ENCODE data around the gene BABAM2.

The BABAM2 gene

DNA sequence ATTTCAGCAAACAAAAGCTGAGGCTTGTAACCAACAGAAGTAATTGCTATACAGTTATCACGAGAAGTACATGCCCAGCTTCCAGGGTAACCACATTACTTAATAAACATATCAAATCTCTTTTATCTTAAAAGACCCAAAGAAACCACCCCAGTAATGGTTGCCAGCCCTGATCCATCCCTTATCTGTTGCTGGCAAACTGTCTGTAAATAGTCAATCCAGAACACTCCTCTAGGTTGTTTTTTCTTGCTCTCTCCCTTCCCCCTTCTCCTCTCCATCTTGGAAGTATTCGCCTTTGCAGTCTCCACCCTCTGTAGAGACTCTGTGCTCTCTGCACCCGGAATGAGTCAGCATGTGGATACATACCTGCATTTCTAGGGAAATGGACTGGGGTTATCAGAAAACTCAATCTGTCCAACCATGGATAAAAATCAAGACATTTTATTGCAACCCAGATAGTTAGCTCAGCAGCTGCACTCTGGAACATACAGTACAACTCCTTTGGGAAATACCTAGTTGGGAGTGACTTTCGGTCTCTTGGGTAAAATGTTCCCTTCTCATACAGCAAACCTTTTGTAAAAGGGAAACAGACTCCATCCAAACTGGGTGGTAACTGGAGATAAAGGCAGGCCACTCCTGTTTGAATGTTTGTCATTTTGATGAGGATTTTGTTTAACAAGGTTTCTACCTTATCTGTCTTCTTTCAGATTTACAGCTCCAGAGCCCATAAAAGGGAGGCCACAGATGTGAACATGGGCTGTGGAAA is 378.7 kb downstream of the BABAM2 start:
- Histone ChIP-seq H3K9ac (ENCODE audit: low read depth in 1 of 2, low read length in 2 of 2) (no peak overlapping the region), H3K4me1 (ENCODE audit: control insufficient read depth in 1 of 2, insufficient read depth in 2 of 2, low read length in 2 of 2) (peaks cover 18 to 40% of the 10 kb centered on the region in 2 donors), H3K4me3 (ENCODE audit: low read depth in 1 of 2, low read length in 2 of 2) (peak overlapping the region in 1 of 2 donors; percentile 48)

GRCh38 chr2:28270456-28271152 is 380.1 kb downstream of the BABAM2 start:
- H3K36me3 ChIP-seq (ENCODE audit: control insufficient read depth in 1 of 2, insufficient read depth in 2 of 2, low read length in 2 of 2): no peaks in the 10 kb centered on the region
- H3K9me3 ChIP-seq (ENCODE audit: control insufficient read depth in 1 of 2, low read length in 2 of 2): no peaks in the 10 kb centered on the region
- H3K9ac ChIP-seq (ENCODE audit: low read depth in 1 of 2, low read length in 2 of 2): no peak overlapping the region
- peaks cover 30 to 53% of the 10 kb centered on the region in 2 donors for H3K4me1 ChIP-seq (ENCODE audit: control insufficient read depth in 1 of 2, insufficient read depth in 2 of 2, low read length in 2 of 2)
- H3K4me3 ChIP-seq (ENCODE audit: low read depth in 1 of 2, low read length in 2 of 2): no peak overlapping the region
- no peak overlapping the region for H3K27ac ChIP-seq (ENCODE audit: low read depth, low read length)
- H3K27me3 ChIP-seq (ENCODE audit: control insufficient read depth in 1 of 2, insufficient read depth in 2 of 2, low read length in 2 of 2): no peaks in the 10 kb centered on the region

More for the DNA sequence above, 378.7 kb downstream of the BABAM2 start:
- H3K36me3 ChIP-seq (ENCODE audit: control insufficient read depth in 1 of 2, insufficient read depth in 2 of 2, low read length in 2 of 2): no peaks in the 10 kb centered on the region
- no peaks in the 10 kb centered on the region for H3K27me3 ChIP-seq (ENCODE audit: control insufficient read depth in 1 of 2, insufficient read depth in 2 of 2, low read length in 2 of 2)
- peak overlapping the region; percentile 22 for H3K27ac ChIP-seq (ENCODE audit: low read depth, low read length)
- H3K9me3 ChIP-seq (ENCODE audit: control insufficient read depth in 1 of 2, low read length in 2 of 2): no peaks in the 10 kb centered on the region

- H3K9me3 ChIP-seq (ENCODE audit: control insufficient read depth in 1 of 2, low read length in 2 of 2): no peaks in the 10 kb centered on the region
- no peak overlapping the region for H3K9ac ChIP-seq (ENCODE audit: low read depth in 1 of 2, low read length in 2 of 2)
- H3K36me3 ChIP-seq (ENCODE audit: control insufficient read depth in 1 of 2, insufficient read depth in 2 of 2, low read length in 2 of 2): no peaks in the 10 kb centered on the region
- no peaks in the 10 kb centered on the region for H3K27me3 ChIP-seq (ENCODE audit: control insufficient read depth in 1 of 2, insufficient read depth in 2 of 2, low read length in 2 of 2)
- H3K27ac ChIP-seq (ENCODE audit: low read depth, low read length): no peak overlapping the region
- H3K4me1 ChIP-seq (ENCODE audit: control insufficient read depth in 1 of 2, insufficient read depth in 2 of 2, low read length in 2 of 2): peaks cover 33 to 58% of the 10 kb centered on the region in 2 donors
- H3K4me3 ChIP-seq (ENCODE audit: low read depth in 1 of 2, low read length in 2 of 2): no peak overlapping the region
Measured at GRCh38 chr2:28271231-28271918, 380.8 kb downstream of the BABAM2 start.

DNA sequence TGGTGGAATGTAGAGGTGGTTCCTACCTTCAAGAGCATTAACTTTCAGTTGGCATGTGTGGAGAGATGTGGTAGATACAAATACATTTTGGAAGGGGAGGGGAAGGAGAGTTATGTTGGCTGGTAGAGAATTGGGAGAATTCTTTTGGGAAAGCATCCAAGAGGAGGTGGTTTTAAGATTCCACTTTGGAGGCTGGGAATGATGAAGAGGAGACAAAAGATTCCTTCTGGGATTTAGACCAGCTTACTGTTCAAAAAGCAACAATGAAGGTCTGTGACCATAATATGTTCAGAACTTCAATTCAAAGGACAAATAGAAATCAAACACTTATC is 381.4 kb downstream of the BABAM2 start:
- H3K36me3 ChIP-seq (ENCODE audit: control insufficient read depth in 1 of 2, insufficient read depth in 2 of 2, low read length in 2 of 2): no peaks in the 10 kb centered on the region
- no peak overlapping the region for H3K9ac ChIP-seq (ENCODE audit: low read depth in 1 of 2, low read length in 2 of 2)
- H3K9me3 ChIP-seq (ENCODE audit: control insufficient read depth in 1 of 2, low read length in 2 of 2): no peaks in the 10 kb centered on the region
- H3K4me1 ChIP-seq (ENCODE audit: control insufficient read depth in 1 of 2, insufficient read depth in 2 of 2, low read length in 2 of 2): peaks cover 33 to 60% of the 10 kb centered on the region in 2 donors
- H3K4me3 ChIP-seq (ENCODE audit: low read depth in 1 of 2, low read length in 2 of 2): no peak overlapping the region
- no peaks in the 10 kb centered on the region for H3K27me3 ChIP-seq (ENCODE audit: control insufficient read depth in 1 of 2, insufficient read depth in 2 of 2, low read length in 2 of 2)
- no peak overlapping the region for H3K27ac ChIP-seq (ENCODE audit: low read depth, low read length)

DNA sequence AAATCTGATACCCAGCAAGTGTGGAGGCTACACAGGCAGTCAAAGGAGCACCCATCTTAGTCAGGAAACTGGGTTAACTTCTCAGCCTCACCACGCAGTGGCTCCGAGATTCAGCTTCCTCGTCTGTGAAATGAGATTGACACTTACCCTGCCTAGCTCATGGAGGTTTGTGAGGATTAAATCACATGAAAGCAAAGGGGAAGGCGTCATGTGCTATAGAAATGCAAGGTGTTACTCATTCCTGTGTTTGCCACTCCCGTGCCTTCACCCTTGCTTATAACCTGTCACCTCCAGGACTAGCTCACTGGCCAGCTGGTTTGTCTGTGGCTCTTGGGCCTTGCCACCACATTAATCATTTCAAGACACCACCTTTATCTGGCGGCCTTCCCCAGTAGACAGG is 383.2 kb downstream of the BABAM2 start:
- Histone ChIP-seq H3K4me3 (ENCODE audit: low read depth in 1 of 2, low read length in 2 of 2) (no peak overlapping the region), H3K9me3 (ENCODE audit: control insufficient read depth in 1 of 2, low read length in 2 of 2) (no peaks in the 10 kb centered on the region), H3K9ac (ENCODE audit: low read depth in 1 of 2, low read length in 2 of 2) (no peak overlapping the region), H3K36me3 (ENCODE audit: control insufficient read depth in 1 of 2, insufficient read depth in 2 of 2, low read length in 2 of 2) (no peaks in the 10 kb centered on the region), H3K27me3 (ENCODE audit: control insufficient read depth in 1 of 2, insufficient read depth in 2 of 2, low read length in 2 of 2) (no peaks in the 10 kb centered on the region), H3K27ac (ENCODE audit: low read depth, low read length) (no peak overlapping the region), H3K4me1 (ENCODE audit: control insufficient read depth in 1 of 2, insufficient read depth in 2 of 2, low read length in 2 of 2) (peaks cover 28 to 50% of the 10 kb centered on the region in 2 donors)

- H3K27me3 ChIP-seq (ENCODE audit: control insufficient read depth in 1 of 2, insufficient read depth in 2 of 2, low read length in 2 of 2): no peaks in the 10 kb centered on the region
- no peaks in the 10 kb centered on the region for H3K36me3 ChIP-seq (ENCODE audit: control insufficient read depth in 1 of 2, insufficient read depth in 2 of 2, low read length in 2 of 2)
- peaks cover 27 to 51% of the 10 kb centered on the region in 2 donors for H3K4me1 ChIP-seq (ENCODE audit: control insufficient read depth in 1 of 2, insufficient read depth in 2 of 2, low read length in 2 of 2)
- no peak overlapping the region for H3K27ac ChIP-seq (ENCODE audit: low read depth, low read length)
- no peak overlapping the region for H3K4me3 ChIP-seq (ENCODE audit: low read depth in 1 of 2, low read length in 2 of 2)
- H3K9ac ChIP-seq (ENCODE audit: low read depth in 1 of 2, low read length in 2 of 2): peak overlapping the region in 1 of 2 donors; percentile 25
- H3K9me3 ChIP-seq (ENCODE audit: control insufficient read depth in 1 of 2, low read length in 2 of 2): no peaks in the 10 kb centered on the region
Measured at GRCh38 chr2:28274911-28275685, 384.6 kb downstream of the BABAM2 start.

- no peak overlapping the region for H3K27ac ChIP-seq (ENCODE audit: low read depth, low read length)
Measured at GRCh38 chr2:28276076-28276618, 385.6 kb downstream of the BABAM2 start.

DNA sequence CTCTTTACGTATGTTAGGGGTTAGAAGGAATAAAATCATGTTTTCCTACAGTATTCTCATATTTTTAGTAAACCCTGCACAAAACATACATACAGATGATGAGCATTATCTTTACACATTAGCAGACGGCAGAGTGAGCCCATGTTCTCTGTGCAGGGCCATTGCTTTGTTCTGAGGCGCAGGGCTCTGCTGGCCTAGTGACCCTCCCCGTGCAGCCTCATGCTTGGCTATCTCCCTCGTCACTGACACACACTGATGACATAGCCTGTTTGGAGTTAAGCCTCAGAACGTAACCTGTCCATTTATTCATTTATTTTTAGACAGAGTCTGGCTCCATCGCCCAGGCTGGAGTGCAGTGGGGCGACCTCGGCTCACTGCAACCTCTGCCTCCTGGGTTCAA is 386.3 kb downstream of the BABAM2 start:
- Histone ChIP-seq H3K9ac (ENCODE audit: low read depth in 1 of 2, low read length in 2 of 2) (no peak overlapping the region), H3K4me3 (ENCODE audit: low read depth in 1 of 2, low read length in 2 of 2) (no peak overlapping the region), H3K9me3 (ENCODE audit: control insufficient read depth in 1 of 2, low read length in 2 of 2) (no peaks in the 10 kb centered on the region), H3K4me1 (ENCODE audit: control insufficient read depth in 1 of 2, insufficient read depth in 2 of 2, low read length in 2 of 2) (peaks cover 15 to 48% of the 10 kb centered on the region in 2 donors), H3K36me3 (ENCODE audit: control insufficient read depth in 1 of 2, insufficient read depth in 2 of 2, low read length in 2 of 2) (no peaks in the 10 kb centered on the region), H3K27me3 (ENCODE audit: control insufficient read depth in 1 of 2, insufficient read depth in 2 of 2, low read length in 2 of 2) (no peaks in the 10 kb centered on the region), H3K27ac (ENCODE audit: low read depth, low read length) (no peak overlapping the region)

More at GRCh38 chr2:28276076-28276618, 385.6 kb downstream of the BABAM2 start:
- Histone ChIP-seq H3K9ac (ENCODE audit: low read depth in 1 of 2, low read length in 2 of 2) (no peak overlapping the region), H3K9me3 (ENCODE audit: control insufficient read depth in 1 of 2, low read length in 2 of 2) (no peaks in the 10 kb centered on the region), H3K4me1 (ENCODE audit: control insufficient read depth in 1 of 2, insufficient read depth in 2 of 2, low read length in 2 of 2) (peaks cover 17 to 51% of the 10 kb centered on the region in 2 donors), H3K4me3 (ENCODE audit: low read depth in 1 of 2, low read length in 2 of 2) (no peak overlapping the region), H3K36me3 (ENCODE audit: control insufficient read depth in 1 of 2, insufficient read depth in 2 of 2, low read length in 2 of 2) (no peaks in the 10 kb centered on the region), H3K27me3 (ENCODE audit: control insufficient read depth in 1 of 2, insufficient read depth in 2 of 2, low read length in 2 of 2) (no peaks in the 10 kb centered on the region)

DNA sequence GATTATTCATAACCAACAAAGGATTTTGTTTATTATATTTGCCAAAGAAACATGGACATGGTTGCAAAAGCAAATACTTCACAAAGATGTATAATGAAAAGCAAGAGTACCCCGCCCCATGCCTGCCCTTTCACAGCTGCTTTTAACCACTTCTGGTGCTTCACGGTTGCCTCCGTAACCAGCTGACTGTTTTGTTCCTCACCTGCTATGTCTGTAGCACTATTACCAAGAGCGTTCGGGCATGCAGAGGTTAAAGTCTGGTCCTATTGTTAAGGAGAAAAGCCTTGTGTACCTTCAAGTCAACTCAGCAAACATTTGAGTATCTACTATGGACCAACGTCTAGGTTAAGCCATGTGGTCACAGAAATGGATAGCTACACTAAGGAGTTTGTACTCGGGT is 386.9 kb downstream of the BABAM2 start:
- Histone ChIP-seq H3K4me3 (ENCODE audit: low read depth in 1 of 2, low read length in 2 of 2) (no peak overlapping the region), H3K9ac (ENCODE audit: low read depth in 1 of 2, low read length in 2 of 2) (no peak overlapping the region), H3K9me3 (ENCODE audit: control insufficient read depth in 1 of 2, low read length in 2 of 2) (no peaks in the 10 kb centered on the region), H3K4me1 (ENCODE audit: control insufficient read depth in 1 of 2, insufficient read depth in 2 of 2, low read length in 2 of 2) (peaks cover 15 to 42% of the 10 kb centered on the region in 2 donors), H3K27ac (ENCODE audit: low read depth, low read length) (no peak overlapping the region), H3K36me3 (ENCODE audit: control insufficient read depth in 1 of 2, insufficient read depth in 2 of 2, low read length in 2 of 2) (no peaks in the 10 kb centered on the region), H3K27me3 (ENCODE audit: control insufficient read depth in 1 of 2, insufficient read depth in 2 of 2, low read length in 2 of 2) (no peaks in the 10 kb centered on the region)
